T47D (cell line): ENCODE measurements around the gene LTA4H.
A peak's percentile ranks its signal among the peaks of the same experiment; 100 is the strongest.

ENCODE experiments used
- DNase-seq, 2 experiments: peaks; one replicate each; pipeline versions ENCODE4 v3.0.0 to v3.0.0-alpha.2; 2011 to 2012; ENCODE audit warnings: low read depth in 1 of 2, low spot score in 1 of 2
- JUND ChIP-seq: IDR thresholded peaks from 2 replicates; pipeline ENCODE4 v1.6.1; 2012; ENCODE audit warnings: low read depth
- in situ Hi-C: cut with HindIII; loops from 2 replicates; pipeline ENCODE4 v1.10.0; 2016; ENCODE audit warnings: low sequenced_read_pairs, low pct_unique_long_range_greater_than_20kb

Gene LTA4H

GRCh38 chr12:95967301-95967700 is 68.1 kb downstream of the LTA4H start:
- no peak for DNase-seq
- in situ Hi-C loops = no loop called here
- TF ChIP-seq JUND = no peak

- in situ Hi-C loops = no loop called here
- TF ChIP-seq JUND = peak; percentile 52; the same call in 1 of the 2 replicates
- peak; percentile 68 to 94 for DNase-seq
These were observed 69.0 kb downstream of the LTA4H start for GRCh38 chr12:95966287-95966870.

GRCh38 chr12:95963096-95963495 is 72.3 kb downstream of the LTA4H start:
- in situ Hi-C loops = no loop called here
- no peak for TF ChIP-seq JUND
- DNase-seq = peak in 1 of 2 experiments; percentile 73

- DNase-seq = no peak
- TF ChIP-seq JUND = no peak
- in situ Hi-C loops = no loop called here
These were observed 73.2 kb downstream of the LTA4H start for GRCh38 chr12:95962222-95962621.

- no peak for DNase-seq
- in situ Hi-C loops = no loop called here
- TF ChIP-seq JUND = no peak
These were observed 75.1 kb downstream of the LTA4H start for GRCh38 chr12:95960241-95960640.

- peak; percentile 74 to 75 for DNase-seq
- in situ Hi-C loops = no loop called here
- TF ChIP-seq JUND = no peak
These were observed 76.3 kb downstream of the LTA4H start for GRCh38 chr12:95959107-95959506.

- no peak for TF ChIP-seq JUND
- in situ Hi-C loops = no loop called here
- DNase-seq = no peak
These were observed 78.7 kb downstream of the LTA4H start for GRCh38 chr12:95956557-95957145.

GRCh38 chr12:95955549-95956159 is 79.7 kb downstream of the LTA4H start:
- no peak for TF ChIP-seq JUND
- no peak for DNase-seq
- in situ Hi-C loops = no loop called here

- no peak for DNase-seq
- in situ Hi-C loops = no loop called here
- TF ChIP-seq JUND = no peak
These were observed 82.4 kb downstream of the LTA4H start for GRCh38 chr12:95953000-95953399.

- TF ChIP-seq JUND = no peak
- DNase-seq = no peak
- in situ Hi-C loops = no loop called here
These were observed 83.9 kb downstream of the LTA4H start for GRCh38 chr12:95951515-95951914.
